Choroid plexus epithelial cell (primary cell): Measurements from ENCODE around the gene ISLR.

Experiments used
- DNase-seq: peaks from one replicate; pipeline ENCODE4 v3.0.0-alpha.2; 2010; ENCODE audit warnings: low read depth
- H3K4me3 ChIP-seq: 2 replicates; pipeline ENCODE4 v1.5.1; 2011; ENCODE audit warnings: low read depth, mild to moderate bottlenecking, control low read depth, low read length, moderate library complexity
- CTCF ChIP-seq: conservative IDR thresholded peaks from 2 replicates; pipeline ENCODE4 v1.5.1; 2011; ENCODE audit warnings: low read depth, mild to moderate bottlenecking, control low read depth, inconsistent platforms, low read length, moderate library complexity

ISLR gene

GRCh38 chr15:74222240-74223119, 49.0 kb downstream of the ISLR start:
- no peak for DNase-seq
- TF ChIP-seq CTCF = no peak
- no peak overlapping the region for H3K4me3 ChIP-seq

GRCh38 chr15:74225928-74226327, 52.4 kb downstream of the ISLR start:
- DNase-seq = no peak
- H3K4me3 ChIP-seq = no peak overlapping the region
- no peak for TF ChIP-seq CTCF
